B cell (primary cell): ENCODE results near the gene MDK. TPM values are rescaled to one million over a fixed set of nuclear protein-coding genes. Genes with fewer than 3 reads are reported as not detected.

Experiments
- ATAC-seq: fragments of 200-7000 bp; cut with Tn5 transposase; one replicate; pipeline ENCODE4 v1.10.0; 2021; ENCODE audit warnings: low read depth, mild to moderate bottlenecking, moderate number of reproducible peaks, moderate library complexity
- CTCF ChIA-PET: fragments of 350-600 bp; sonication (Branson Sonifier 250); formaldehyde crosslinking; loops from one replicate; lab custom pipeline; 2021; ENCODE audit warnings: antibody characterized with exemption, inconsistent platforms; lab: Charles Lee
- POLR2A ChIA-PET: fragments of 350-600 bp; sonication (Branson Sonifier 250); formaldehyde crosslinking; loops from one replicate; lab custom pipeline; 2021; ENCODE audit warnings: antibody characterized with exemption; lab: Charles Lee
- DNase-seq: peaks from one replicate; pipeline ENCODE4 v3.0.0; 2013
- H2AFZ ChIP-seq: 2 replicates; pipeline ENCODE4 v1.6.1; 2012; ENCODE audit warnings: mild to moderate bottlenecking, low read depth, low read length; ENCODE audit not compliant: insufficient read depth, poor library complexity, severe bottlenecking
- H3K27ac ChIP-seq, 2 donors: 1 replicate in 1 of 2; 2 replicates in 1 of 2; pipeline ENCODE4 v1.5.1; 2012 to 2013; ENCODE audit warnings: low read length in 2 of 2, mild to moderate bottlenecking in 2 of 2, moderate library complexity in 1 of 2
- H3K27me3 ChIP-seq, 4 experiments: fragments of 200-600 bp in 1 of 4; sonication (generic) in 1 of 4; replicated peaks in 1 of 4; 1 replicate in 2 of 4; 2 replicates in 2 of 4; pipeline versions ENCODE4 v1.6.1 to v1.7.0; 2013 to 2016; ENCODE audit warnings: low read length in 3 of 4, mild to moderate bottlenecking in 2 of 4, mixed read lengths in 1 of 4, moderate library complexity in 1 of 4; ENCODE audit not compliant: insufficient read depth in 4 of 4, control insufficient read depth in 3 of 4; ENCODE audit errors: control extremely low read depth in 1 of 4
- H3K36me3 ChIP-seq, 2 experiments: replicated peaks in 1 of 2; 1 replicate in 1 of 2; 2 replicates in 1 of 2; pipeline versions ENCODE4 v1.6.1 to v1.7.1; 2013; ENCODE audit warnings: low read length in 1 of 2; ENCODE audit not compliant: insufficient read depth in 2 of 2, control insufficient read depth in 1 of 2; ENCODE audit errors: control extremely low read depth in 1 of 2, extremely low read depth in 1 of 2
- H3K4me1 ChIP-seq, 2 donors: fragments of 200-600 bp in 1 of 2; sonication (generic) in 1 of 2; 1 replicate in 1 of 2; 2 replicates in 1 of 2; pipeline versions ENCODE4 v1.5.1 to v1.6.1; 2013 to 2017; ENCODE audit warnings: low read length in 2 of 2; ENCODE audit not compliant: control insufficient read depth in 2 of 2, insufficient read depth in 2 of 2
- H3K4me2 ChIP-seq: replicated peaks from 2 replicates; pipeline ENCODE3; 2012; ENCODE audit warnings: mild to moderate bottlenecking, low read depth, low read length; ENCODE audit not compliant: poor library complexity, severe bottlenecking
- H3K4me3 ChIP-seq, 5 experiments: fragments of 200-600 bp in 1 of 5; sonication (generic) in 1 of 5; 1 replicate in 3 of 5; 2 replicates in 2 of 5; pipeline versions ENCODE4 v1.5.1 to v1.7.0; 2011 to 2016; ENCODE audit warnings: low read length in 4 of 5, mild to moderate bottlenecking in 4 of 5, low read depth in 2 of 5, control low read depth in 1 of 5, moderate library complexity in 1 of 5; ENCODE audit not compliant: insufficient read depth in 1 of 5; ENCODE audit errors: control extremely low read depth in 1 of 5, extremely low read depth in 1 of 5
- H3K79me2 ChIP-seq: fragments of 200-600 bp; sonication (generic); one replicate; pipeline ENCODE4 v1.6.0; 2016; ENCODE audit warnings: low read length; ENCODE audit not compliant: control insufficient read depth, insufficient read depth
- H3K9ac ChIP-seq: fragments of 200-600 bp; sonication (generic); 2 replicates; pipeline ENCODE4 v1.6.1; 2017; ENCODE audit warnings: mild to moderate bottlenecking, low read length, moderate library complexity
- H3K9me3 ChIP-seq, 3 donors: one replicate each; pipeline versions ENCODE4 v1.6.1 to v1.7.1; 2013; ENCODE audit warnings: low read length in 2 of 3; ENCODE audit not compliant: control insufficient read depth in 2 of 3, insufficient read depth in 1 of 3; ENCODE audit errors: control extremely low read depth in 1 of 3
- H4K20me1 ChIP-seq: 2 replicates; pipeline ENCODE4 v1.6.0; 2012; ENCODE audit warnings: mild to moderate bottlenecking, low read length; ENCODE audit not compliant: insufficient read depth, control insufficient read depth, poor library complexity, severe bottlenecking
- H3K27ac Mint-ChIP-seq: one replicate; pipeline ENCODE4 v1.8.0; 2021; ENCODE audit warnings: mixed read lengths
- H3K27me3 Mint-ChIP-seq: one replicate; pipeline ENCODE4 v1.8.0; 2021; ENCODE audit warnings: mixed read lengths
- H3K4me1 Mint-ChIP-seq: one replicate; pipeline ENCODE4 v1.8.0; 2021; ENCODE audit warnings: mixed read lengths
- H3K4me3 Mint-ChIP-seq: one replicate; pipeline ENCODE4 v1.8.0; 2021; ENCODE audit warnings: mixed read lengths
- H3K9me3 Mint-ChIP-seq: one replicate; pipeline ENCODE4 v1.8.0; 2022; ENCODE audit warnings: mixed read lengths; ENCODE audit not compliant: insufficient read depth
- CTCF ChIP-seq: fragments of 200-600 bp; IDR thresholded peaks from one replicate; pipeline ENCODE4 v1.8.0; 2022; ENCODE audit warnings: antibody characterized with exemption, mild to moderate bottlenecking
- EZH2 ChIP-seq: IDR thresholded peaks from 2 replicates; pipeline ENCODE4 v1.6.1; 2012; ENCODE audit warnings: borderline replicate concordance, low read depth, mild to moderate bottlenecking, moderate library complexity, low read length; ENCODE audit not compliant: insufficient read depth, poor library complexity, severe bottlenecking
- WGBS: methylation state at CpG from one replicate; pipeline ENCODE4 v1.1.5; 2013; ENCODE audit warnings: missing lambda C conversion rate; ENCODE audit not compliant: insufficient coverage; 5-methylcytosine and 5-hydroxymethylcytosine counted together
- intact Hi-C: fragments of 100-400 bp; cut with micrococcal nuclease; formaldehyde crosslinking; loops from one replicate; pipeline ENCODE4 v1.10.0; 2022
- polyA plus RNA-seq: library from polyadenylated mRNA; depleted of rRNA; stranded (reverse); fragments of >200 nt; gene quantifications from 2 replicates; pipeline ENCODE4 v1.2.3, GENCODE V29; 2012
- total RNA-seq, 2 donors: library from RNA; stranded (reverse); fragments of 120-200 nt in 1 of 2; gene quantifications; 1 replicate in 1 of 2; 2 replicates in 1 of 2; pipeline versions ENCODE4 v1.2.3 to v1.2.4, GENCODE V29; 2013 to 2022

The MDK gene
- total and polyA plus RNA-seq, 2 donors (not counting 1 experiment from before 2014, with no cell fraction given): 1.5 to 2.6 TPM

GRCh38 chr11:46391578-46392420 is 10.3 kb downstream of the MDK start, which contains the start of gene CHRM4:
CHRM4 (minus strand) TSS chr11:46391776; CDS start chr11:46386557, 5,219 bp downstream.
- ATAC-seq: no peak
- Mint-ChIP-seq H3K27me3 (peaks cover 37% of the 10 kb centered on the region), H3K27ac (no peak within 1 kb of the TSS), H3K4me1 (peaks cover 19% of the 10 kb centered on the region), H3K9me3 (no peaks in the 10 kb centered on the region), H3K4me3 (peak within 1 kb of the TSS; percentile 76)
- Histone ChIP-seq H3K4me1 (peaks cover 28 to 43% of the 10 kb centered on the region in 2 donors), H3K36me3 (no peaks in the 10 kb centered on the region), H3K9me3 (peaks cover 0 to 24% (median 0%) of the 10 kb centered on the region in 3 donors), H3K4me2 (peak within 1 kb of the TSS; percentile 77), H2AFZ (no peak within 1 kb of the TSS), H3K4me3 (peak within 1 kb of the TSS in 1 of 5 experiments; percentile 16), H3K9ac (peak within 1 kb of the TSS; percentile 20), H4K20me1 (peaks cover 21% of the 10 kb centered on the region), H3K79me2 (no peaks in the 10 kb centered on the region), H3K27me3 (peaks cover 0 to 56% (median 35%) of the 10 kb centered on the region in 4 experiments), H3K27ac (no peak within 1 kb of the TSS)
- intact Hi-C loops: loop anchor here (1.0 kb wide), 1 partner anchor 11 kb away; no protein-coding TSS in a partner anchor
- DNase-seq: no peak
- CTCF ChIA-PET: interaction anchor here (1.0 to 1.8 kb wide), 3 partner anchors 76 to 137 kb away, joined by 3 to 4 read pairs (median 4); no protein-coding TSS in a partner anchor
- 2% methylated on average over 123 of the region's 123 CpGs for WGBS
- no peak for TF ChIP-seq CTCF
- TF ChIP-seq EZH2: no peak
- POLR2A ChIA-PET: no interaction called here
